ENCODE measurements around the gene CRYGA.
A peak's percentile ranks its signal among the peaks of the same experiment; 100 is the strongest.
"Not testable (repeated sequence)": the region's sequence is repeated elsewhere in the genome, so short reads cannot be mapped to it uniquely, and the experiment has no call there.

The CRYGA gene

DNA sequence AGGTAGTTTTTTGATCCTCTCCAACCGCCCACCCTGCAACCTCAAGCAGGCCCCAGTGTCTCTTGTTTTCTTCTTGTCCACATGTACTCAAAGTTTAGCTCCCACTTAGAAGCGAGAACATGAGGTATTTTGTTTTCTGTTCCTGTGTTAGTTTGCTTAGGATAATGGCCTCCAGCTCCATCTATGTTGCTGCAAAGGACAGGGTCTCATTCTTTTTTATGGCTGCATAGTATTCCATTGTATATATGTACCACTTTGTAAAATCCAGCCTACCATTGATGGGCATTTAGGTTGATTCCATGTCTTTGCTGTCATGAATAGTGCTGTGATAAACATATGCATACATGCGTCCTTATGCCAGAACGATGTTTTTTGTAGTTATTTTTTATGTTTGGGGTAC, 36.3 kb downstream of the CRYGA start:
- no peak for DNase-seq (ENCODE audit: low spot score)

- DNase-seq (ENCODE audit: low spot score) = no peak
Observed at GRCh38 chr2:208125251-208125650, 38.1 kb downstream of the CRYGA start.

DNA sequence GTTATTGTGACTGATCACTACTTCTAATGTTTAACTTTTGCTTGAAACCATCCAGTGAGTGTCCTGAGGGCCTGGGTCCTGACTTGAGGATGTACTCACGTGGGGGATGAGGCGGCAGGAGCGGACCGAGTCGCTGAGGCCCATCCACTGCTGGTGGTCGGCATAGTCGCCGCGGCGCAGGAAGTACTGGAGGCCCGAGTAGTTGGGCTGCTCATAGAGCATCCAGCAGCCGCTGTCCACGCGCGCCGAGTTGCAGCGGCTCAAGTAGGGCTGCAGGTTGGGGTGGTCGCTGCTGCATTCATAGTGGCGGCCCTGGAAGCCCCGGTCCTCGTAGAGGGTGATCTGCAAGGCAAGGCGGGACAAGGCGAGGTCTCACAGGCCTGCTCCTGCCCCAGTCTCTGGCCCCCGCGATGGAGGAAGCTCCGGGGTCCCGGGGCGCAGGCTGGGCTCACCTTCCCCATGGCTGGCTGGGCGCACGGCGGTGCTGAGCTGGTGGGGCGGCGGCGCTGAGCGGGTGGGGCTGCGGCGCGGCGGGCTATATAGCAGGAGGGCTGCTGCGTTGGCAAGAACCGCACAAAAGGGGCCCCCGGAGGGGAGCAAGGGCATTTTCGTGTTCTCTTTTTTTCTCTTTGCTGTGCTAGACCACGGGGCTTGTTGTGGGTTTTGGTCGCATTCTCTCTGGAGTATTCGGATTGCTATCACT, 39.2 kb downstream of the CRYGA start, which contains the start of gene CRYGD:
Gene CRYGD (minus strand): TSS at position 512 of the 703 bp plus-strand sequence. CDS start 51 bp downstream, at position 461.
- not testable (repeated sequence) for DNase-seq (ENCODE audit: low spot score)

DNA sequence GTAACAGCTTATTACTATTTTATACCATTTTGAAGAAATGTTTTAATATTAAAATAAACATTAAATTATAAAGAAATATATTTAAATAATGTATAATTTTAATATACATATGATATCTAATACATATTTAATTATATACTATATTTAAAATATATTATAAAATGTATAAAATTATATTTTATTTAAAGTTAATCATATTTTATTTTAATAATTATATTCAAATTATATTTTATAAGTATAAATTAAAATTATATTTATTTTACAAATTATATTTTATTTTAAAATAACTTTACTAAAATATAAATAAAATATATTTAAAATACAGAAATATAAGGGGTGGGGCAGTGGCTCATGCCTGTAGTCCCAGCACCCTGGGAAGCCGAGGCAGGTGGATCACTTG, 41.1 kb downstream of the CRYGA start:
- no peak for DNase-seq (ENCODE audit: low spot score)

DNA sequence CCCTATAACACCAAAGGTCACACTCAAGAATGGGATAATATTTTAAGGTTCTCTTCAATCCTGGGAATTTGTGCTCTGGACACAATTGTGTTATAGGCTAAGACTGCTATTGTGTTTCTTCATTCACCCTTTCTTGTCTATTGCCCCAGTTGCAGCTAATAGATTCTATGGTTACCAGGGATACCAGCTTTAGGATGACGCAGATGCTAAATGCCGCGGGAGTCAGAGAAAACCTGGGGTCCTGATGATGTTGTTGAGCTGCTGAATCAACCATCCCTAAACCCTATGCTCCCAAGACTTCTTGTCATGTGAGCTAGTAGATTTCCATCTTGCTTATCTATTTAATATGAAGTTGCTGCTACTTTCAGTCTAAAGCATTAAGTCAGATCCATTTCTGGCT, 44.5 kb downstream of the CRYGA start:
- peak; percentile 10 for DNase-seq (ENCODE audit: low spot score)

- DNase-seq (ENCODE audit: low spot score) = not testable (repeated sequence)
Observed at GRCh38 chr2:208117390-208117789, 46.0 kb downstream of the CRYGA start.

DNA sequence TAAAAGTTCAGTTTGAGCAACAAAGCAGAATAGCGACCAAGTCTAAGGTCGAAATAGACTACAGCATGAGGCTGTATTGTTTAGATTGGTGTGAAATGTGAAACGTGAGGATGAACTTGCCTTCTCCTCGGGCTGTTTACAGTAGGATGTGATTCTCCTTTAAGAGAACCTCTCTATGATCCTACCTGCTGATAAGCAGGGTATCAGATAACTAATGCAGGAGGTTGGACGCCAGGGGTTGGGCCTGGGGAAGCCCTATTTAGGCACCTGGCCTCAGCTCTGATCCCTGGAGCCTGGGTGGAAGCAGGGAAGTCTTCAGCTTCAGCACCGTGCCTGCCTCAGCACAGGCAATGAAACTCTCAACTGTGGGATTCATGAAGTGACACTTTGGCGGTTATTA, 50.4 kb downstream of the CRYGA start:
- no peak for DNase-seq (ENCODE audit: low spot score)

DNA sequence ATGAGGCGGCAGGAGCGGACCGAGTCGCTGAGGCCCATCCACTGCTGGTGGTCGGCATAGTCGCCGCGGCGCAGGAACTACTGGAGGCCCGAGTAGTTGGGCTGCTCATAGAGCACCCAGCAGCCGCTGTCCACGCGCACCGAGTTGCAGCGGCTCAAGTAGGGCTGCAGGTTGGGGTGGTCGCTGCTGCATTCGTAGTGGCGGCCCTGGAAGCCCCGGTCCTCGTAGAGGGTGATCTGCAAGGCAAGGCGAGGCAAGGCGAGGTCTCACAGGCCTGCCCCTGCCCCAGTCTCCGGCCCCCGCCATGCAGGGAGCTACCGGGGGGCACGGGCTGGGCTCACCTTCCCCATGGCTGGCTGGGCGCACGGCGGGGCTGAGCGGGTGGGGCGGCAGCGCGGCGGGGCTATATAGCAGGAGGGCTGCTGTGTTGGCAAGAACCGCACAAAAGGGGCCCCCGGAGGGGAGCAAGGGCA, 51.1 kb downstream of the CRYGA start:
- not testable (repeated sequence) for DNase-seq (ENCODE audit: low spot score)
